Effector CD8-positive, alpha-beta T cell (primary cell): ENCODE measurements around the gene AACS.

Experiments used
- DNase-seq: peaks from one replicate; lab custom pipeline; 2025; lab: John Stamatoyannopoulos, UW

AACS gene

DNA sequence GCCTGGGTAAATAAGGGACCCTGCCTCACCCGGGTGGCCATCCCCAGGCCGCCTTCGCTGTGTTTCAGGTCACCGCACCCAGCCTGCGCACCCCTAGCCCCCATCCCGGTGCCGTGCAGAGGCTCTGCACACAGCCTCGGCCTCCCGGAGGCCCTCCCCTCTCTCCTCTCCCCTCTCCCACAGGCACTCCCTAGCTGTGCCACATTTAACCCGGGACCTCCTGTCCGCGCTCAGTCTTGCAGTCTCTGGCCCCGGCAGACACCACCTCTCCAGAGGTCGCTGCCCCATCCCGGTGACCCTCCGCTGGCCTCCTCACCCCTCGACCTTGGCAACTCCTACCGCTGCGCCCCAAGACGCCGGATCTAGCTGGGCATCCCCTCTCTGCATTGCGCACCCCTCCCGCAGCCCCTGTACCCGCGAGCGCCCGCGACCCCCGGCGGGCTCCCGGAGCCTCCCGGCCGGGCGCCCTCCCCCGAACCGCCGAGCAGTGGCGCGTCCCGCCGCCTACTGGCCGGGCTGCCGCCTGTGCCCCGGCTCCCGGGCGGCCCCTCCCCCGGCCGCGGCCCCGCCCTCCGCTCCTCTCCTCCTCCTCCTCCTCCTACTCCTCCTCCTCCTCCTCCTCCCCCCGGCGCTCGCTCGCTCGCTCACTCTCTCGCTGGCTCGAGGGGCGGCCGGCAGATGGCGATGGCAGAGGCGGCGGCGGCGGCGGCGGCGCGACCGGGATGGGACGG lies 120.7 kb downstream of the AACS start, which contains the start of gene TMEM132B:
Gene TMEM132B (plus strand): TSS at position 647 of the 731 bp plus-strand sequence.
- no peak for DNase-seq

DNA sequence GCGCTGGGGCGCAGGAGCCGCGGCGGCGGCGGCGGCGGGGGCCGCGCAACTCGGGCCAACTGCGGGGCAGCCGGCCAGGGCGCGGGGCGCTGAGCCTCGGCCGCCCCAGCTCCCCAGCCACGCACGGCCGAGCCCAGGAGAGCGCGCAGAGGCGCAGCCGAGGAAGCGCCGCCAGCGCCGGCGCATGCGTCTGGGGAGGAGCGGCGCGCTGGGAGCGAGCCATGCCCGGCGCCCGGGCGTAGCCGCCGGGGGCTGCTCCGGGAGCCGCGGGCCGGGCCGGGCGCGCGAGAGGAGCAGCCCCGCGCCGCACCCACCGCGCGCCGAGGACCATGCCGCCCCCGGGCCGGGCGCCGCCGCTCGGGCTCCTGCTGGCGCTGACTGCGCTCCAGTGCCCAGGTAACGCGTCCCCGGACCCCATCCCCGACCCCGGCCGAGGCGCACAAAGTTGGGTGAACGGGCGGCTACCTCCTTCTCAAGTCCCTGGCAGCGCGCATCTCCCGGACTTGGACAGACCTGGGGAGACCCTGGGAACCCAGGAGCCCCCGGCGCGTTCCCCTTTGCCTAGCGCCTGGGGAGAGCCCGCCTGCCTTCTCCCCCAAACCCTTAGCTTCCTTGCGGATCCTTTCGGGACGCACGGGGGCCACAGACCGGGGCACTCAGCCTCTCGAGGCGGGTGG lies 121.4 kb downstream of the AACS start:
- DNase-seq = no peak

- no peak for DNase-seq
Observed at GRCh38 chr12:125187148-125187745, 122.0 kb downstream of the AACS start.

- no peak for DNase-seq
Observed at GRCh38 chr12:125187780-125188741, 122.8 kb downstream of the AACS start.

DNA sequence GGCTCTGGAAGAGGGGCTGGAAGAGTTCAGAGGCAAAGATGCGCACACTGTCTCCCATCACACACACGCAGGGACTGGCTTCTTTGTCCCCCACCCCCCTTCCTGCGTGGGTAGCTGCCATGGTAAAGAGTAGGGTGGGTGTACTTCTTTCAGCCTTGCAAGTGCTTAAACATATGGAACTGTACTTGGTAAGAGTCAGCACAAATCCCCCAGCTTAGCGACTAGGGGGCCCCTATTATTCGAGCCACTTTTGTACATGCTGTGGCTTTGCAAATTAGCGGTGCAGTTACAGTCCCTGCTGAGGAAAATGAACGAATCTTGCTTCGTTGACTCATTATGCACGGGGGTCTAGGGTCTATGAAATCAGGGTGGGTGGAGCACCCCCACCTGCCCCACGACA lies 123.8 kb downstream of the AACS start:
- DNase-seq = no peak

DNA sequence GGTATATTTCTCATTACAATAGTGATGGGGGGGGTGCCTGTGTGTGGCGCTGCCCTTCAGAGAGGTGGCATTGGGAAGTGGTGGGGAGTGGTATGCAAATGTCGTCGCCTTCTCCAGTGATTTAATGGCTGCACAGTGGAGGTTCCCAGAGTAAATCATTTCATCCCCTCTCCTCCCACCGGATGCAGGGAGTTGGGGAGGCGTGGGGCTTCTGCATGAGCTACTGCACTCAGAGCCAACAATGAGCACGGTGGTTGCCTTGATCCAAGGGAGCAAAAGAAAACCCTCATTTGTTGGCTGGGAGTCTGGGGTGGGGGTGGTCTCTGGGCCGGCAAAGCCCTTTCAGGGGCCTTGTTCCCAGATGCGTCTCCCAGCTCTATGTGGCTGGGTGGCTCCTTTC lies 124.3 kb downstream of the AACS start:
- no peak for DNase-seq

- DNase-seq = no peak
Observed at GRCh38 chr12:125191361-125192087, 126.3 kb downstream of the AACS start.

DNA sequence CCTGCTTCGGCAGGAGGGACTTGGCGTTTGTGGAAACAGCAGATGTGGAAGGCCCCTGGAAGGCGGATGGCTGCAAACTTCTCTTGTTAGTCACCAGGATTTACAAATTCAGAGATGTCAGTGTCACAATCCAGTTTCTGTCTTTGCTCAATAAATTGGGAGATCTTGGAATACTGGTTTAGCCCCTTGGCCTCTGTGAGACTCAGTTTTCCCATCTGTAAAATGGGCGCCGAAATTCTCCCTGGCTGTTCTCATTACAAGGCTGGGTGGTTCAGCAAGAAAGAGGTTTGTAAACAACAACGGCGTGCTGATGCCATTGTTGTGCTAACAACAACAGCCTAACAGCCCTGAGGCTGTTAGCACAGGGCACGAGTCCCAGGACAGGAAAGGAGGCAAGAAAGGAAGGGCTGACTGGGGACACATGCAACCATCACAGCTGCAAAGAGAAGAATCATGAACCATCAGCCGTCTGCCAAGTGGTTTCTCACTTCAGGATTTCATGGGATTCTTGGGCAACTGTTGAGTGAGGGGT lies 127.5 kb downstream of the AACS start:
- no peak for DNase-seq
